ENCODE measurements around the gene ALDOC. TPM values are rescaled to one million over a fixed set of nuclear protein-coding genes. Genes with fewer than 3 reads are reported as not detected.

The ALDOC gene
- polyA plus RNA-seq, 1 donor (not counting 4 experiments of a cell fraction or from before 2014, with no cell fraction given) = 32.5 TPM

- H3K4me2 ChIP-seq (ENCODE audit: control insufficient read depth, extremely low read depth, insufficient read depth, low read depth, low read length) = peak overlapping the region; percentile 27
- peaks cover 8% of the 10 kb centered on the region for H3K27me3 ChIP-seq (ENCODE audit: control insufficient read depth, extremely low read depth, insufficient read depth, low read length)
- H3K36me3 ChIP-seq (ENCODE audit: control insufficient read depth in 2 of 2, extremely low read depth in 1 of 2, insufficient read depth in 2 of 2, low read length in 2 of 2) = no peaks in the 10 kb centered on the region
- FAIRE-seq = no peak
- peaks cover 21% of the 10 kb centered on the region for H3K4me1 ChIP-seq (ENCODE audit: control insufficient read depth, extremely low read depth, insufficient read depth, low read length)
- no peaks in the 10 kb centered on the region for H3K79me2 ChIP-seq (ENCODE audit: control insufficient read depth, insufficient read depth, low read length)
- H3K27ac ChIP-seq (ENCODE audit: control insufficient read depth, insufficient read depth, low read length) = no peak overlapping the region
- TF ChIP-seq CTCF (optimal IDR thresholded peaks at IDR 0.05 in 1 of 3, IDR thresholded peaks at IDR 0.05 in 1 of 3, conservative IDR thresholded peaks at IDR 0.05 in 1 of 3; ENCODE audit: extremely low read depth in 1 of 3, insufficient read depth in 2 of 3, low read length in 3 of 3) = no peak
- no peak for TF ChIP-seq EZH2 (IDR thresholded peaks at IDR 0.05; ENCODE audit: low read length)
- DNase-seq (ENCODE audit: low read depth, low spot score) = no peak
- H4K20me1 ChIP-seq (ENCODE audit: control insufficient read depth, extremely low read depth, insufficient read depth, low read length) = peaks cover 5% of the 10 kb centered on the region
- no peaks in the 10 kb centered on the region for H3K9me1 ChIP-seq (ENCODE audit: control insufficient read depth, extremely low read depth, insufficient read depth, low read length)
- dilution Hi-C loops (cut with MboI; ENCODE audit: extremely low pct_ligation_motif_present, low sequenced_read_pairs) = no loop called here
- H3K9ac ChIP-seq (ENCODE audit: control insufficient read depth, extremely low read depth, insufficient read depth, low read length) = no peak overlapping the region
- no peak overlapping the region for H2AFZ ChIP-seq (ENCODE audit: control insufficient read depth, low read length)
- no peaks in the 10 kb centered on the region for H3K9me3 ChIP-seq (ENCODE audit: control insufficient read depth, low read depth, low read length)
- no peak overlapping the region for H3K4me3 ChIP-seq (ENCODE audit: control insufficient read depth in 2 of 3, extremely low read depth in 1 of 3, insufficient read depth in 2 of 3, low read depth in 1 of 3, low read length in 3 of 3)
Measured at GRCh38 chr17:28527859-28528258, 48.8 kb downstream of the ALDOC start.

- peaks cover 5% of the 10 kb centered on the region for H4K20me1 ChIP-seq (ENCODE audit: control insufficient read depth, extremely low read depth, insufficient read depth, low read length)
- H3K4me2 ChIP-seq (ENCODE audit: control insufficient read depth, extremely low read depth, insufficient read depth, low read depth, low read length) = no peak overlapping the region
- peaks cover 17% of the 10 kb centered on the region for H3K4me1 ChIP-seq (ENCODE audit: control insufficient read depth, extremely low read depth, insufficient read depth, low read length)
- H2AFZ ChIP-seq (ENCODE audit: control insufficient read depth, low read length) = no peak overlapping the region
- H3K79me2 ChIP-seq (ENCODE audit: control insufficient read depth, insufficient read depth, low read length) = no peaks in the 10 kb centered on the region
- FAIRE-seq (no peak), DNase-seq (ENCODE audit: low read depth, low spot score) (no peak)
- dilution Hi-C loops (cut with MboI; ENCODE audit: extremely low pct_ligation_motif_present, low sequenced_read_pairs) = no loop called here
- TF ChIP-seq EZH2 (IDR thresholded peaks at IDR 0.05; ENCODE audit: low read length) = no peak
- no peak for TF ChIP-seq CTCF (optimal IDR thresholded peaks at IDR 0.05 in 1 of 3, IDR thresholded peaks at IDR 0.05 in 1 of 3, conservative IDR thresholded peaks at IDR 0.05 in 1 of 3; ENCODE audit: extremely low read depth in 1 of 3, insufficient read depth in 2 of 3, low read length in 3 of 3)
- peaks cover 8% of the 10 kb centered on the region for H3K27me3 ChIP-seq (ENCODE audit: control insufficient read depth, extremely low read depth, insufficient read depth, low read length)
- no peaks in the 10 kb centered on the region for H3K9me1 ChIP-seq (ENCODE audit: control insufficient read depth, extremely low read depth, insufficient read depth, low read length)
- no peak overlapping the region for H3K9ac ChIP-seq (ENCODE audit: control insufficient read depth, extremely low read depth, insufficient read depth, low read length)
- H3K27ac ChIP-seq (ENCODE audit: control insufficient read depth, insufficient read depth, low read length) = no peak overlapping the region
- no peaks in the 10 kb centered on the region for H3K9me3 ChIP-seq (ENCODE audit: control insufficient read depth, low read depth, low read length)
- no peak overlapping the region for H3K4me3 ChIP-seq (ENCODE audit: control insufficient read depth in 2 of 3, extremely low read depth in 1 of 3, insufficient read depth in 2 of 3, low read depth in 1 of 3, low read length in 3 of 3)
- H3K36me3 ChIP-seq (ENCODE audit: control insufficient read depth in 2 of 2, extremely low read depth in 1 of 2, insufficient read depth in 2 of 2, low read length in 2 of 2) = no peaks in the 10 kb centered on the region
Measured at GRCh38 chr17:28527181-28527681, 49.5 kb downstream of the ALDOC start.
